Myocyte (in vitro differentiated cells): ENCODE measurements around the gene NAA16. TPM values are rescaled to one million over a fixed set of nuclear protein-coding genes. Genes with fewer than 3 reads are reported as not detected.
"Not testable (repeated sequence)": the region's sequence is repeated elsewhere in the genome, so short reads cannot be mapped to it uniquely, and the experiment has no call there.

ENCODE experiments used
- DNase-seq: peaks from one replicate; pipeline ENCODE4 v3.0.0-alpha.2; 2012; ENCODE audit warnings: low read depth
- polyA plus RNA-seq: library from polyadenylated mRNA; unstranded; fragments of >200 nt; gene quantifications from one replicate; pipeline ENCODE4 v1.2.1, GENCODE V29; 2012; ENCODE audit warnings: missing spikeins
- total RNA-seq: library from RNA; depleted of rRNA; stranded (reverse); fragments of >200 nt; gene quantifications from 2 replicates; pipeline ENCODE4 v1.2.3, GENCODE V29; 2014

The NAA16 gene
- total RNA-seq: 6.9 and 8.6 TPM in 2 replicates
- polyA plus RNA-seq: 2.3 TPM

GRCh38 chr13:41310963-41311405, at the start of gene NAA16:
NAA16 (plus strand) TSS chr13:41311267; CDS start chr13:41311529, 262 bp downstream.
- peak; percentile 95 for DNase-seq

GRCh38 chr13:41263261-41263971, 47.7 kb upstream of the NAA16 start, which contains the start of gene MTRF1:
MTRF1 (minus strand) TSS chr13:41263576; CDS start chr13:41260907, 2,669 bp downstream.
- peak; percentile 85 for DNase-seq

GRCh38 chr13:41267106-41267505, 44.0 kb upstream of the NAA16 start:
- DNase-seq: peak; percentile 9

GRCh38 chr13:41268764-41269163, 42.3 kb upstream of the NAA16 start:
- DNase-seq: peak; percentile 28

GRCh38 chr13:41271456-41272285, 39.4 kb upstream of the NAA16 start:
- no peak for DNase-seq

GRCh38 chr13:41273831-41274441, 37.1 kb upstream of the NAA16 start:
- DNase-seq: no peak

GRCh38 chr13:41274881-41275280, 36.2 kb upstream of the NAA16 start:
- DNase-seq: no peak

GRCh38 chr13:41276824-41277223, 34.2 kb upstream of the NAA16 start:
- no peak for DNase-seq

GRCh38 chr13:41279156-41279555, 31.9 kb upstream of the NAA16 start:
- DNase-seq: not testable (repeated sequence)

GRCh38 chr13:41282129-41282571, 28.9 kb upstream of the NAA16 start:
- no peak for DNase-seq

- peak; percentile 7 for DNase-seq
Measured at GRCh38 chr13:41284512-41285288, 26.4 kb upstream of the NAA16 start.

GRCh38 chr13:41286370-41286769, 24.7 kb upstream of the NAA16 start:
- no peak for DNase-seq

GRCh38 chr13:41289463-41289881, 21.6 kb upstream of the NAA16 start:
- no peak for DNase-seq

GRCh38 chr13:41291246-41291645, 19.8 kb upstream of the NAA16 start:
- DNase-seq: no peak

GRCh38 chr13:41293272-41293671, 17.8 kb upstream of the NAA16 start:
- no peak for DNase-seq

GRCh38 chr13:41294914-41295313, 16.2 kb upstream of the NAA16 start:
- no peak for DNase-seq

GRCh38 chr13:41295973-41296372, 15.1 kb upstream of the NAA16 start:
- no peak for DNase-seq

GRCh38 chr13:41296879-41297646, 14.0 kb upstream of the NAA16 start:
- no peak for DNase-seq

- DNase-seq: no peak
Measured at GRCh38 chr13:41299316-41300094, 11.6 kb upstream of the NAA16 start.
